GM18498 (cell line): ENCODE measurements around the gene CNNM4.

Experiments used
- ATAC-seq: cut with Tn5 transposase; IDR thresholded peaks from one replicate; pipeline ENCODE4 v1.9.1; 2021; ENCODE audit warnings: mild to moderate bottlenecking, moderate library complexity; ENCODE audit not compliant: unreplicated experiment

The CNNM4 gene

GRCh38 chr2:96760036-96760985 is at the start of gene CNNM4:
TSS of gene CNNM4 (plus strand) at chr2:96760902. CDS start at chr2:96761000, 98 bp downstream.
- ATAC-seq = peak; percentile 87

GRCh38 chr2:96710985-96711384 is 49.7 kb upstream of the CNNM4 start:
- no peak for ATAC-seq

DNA sequence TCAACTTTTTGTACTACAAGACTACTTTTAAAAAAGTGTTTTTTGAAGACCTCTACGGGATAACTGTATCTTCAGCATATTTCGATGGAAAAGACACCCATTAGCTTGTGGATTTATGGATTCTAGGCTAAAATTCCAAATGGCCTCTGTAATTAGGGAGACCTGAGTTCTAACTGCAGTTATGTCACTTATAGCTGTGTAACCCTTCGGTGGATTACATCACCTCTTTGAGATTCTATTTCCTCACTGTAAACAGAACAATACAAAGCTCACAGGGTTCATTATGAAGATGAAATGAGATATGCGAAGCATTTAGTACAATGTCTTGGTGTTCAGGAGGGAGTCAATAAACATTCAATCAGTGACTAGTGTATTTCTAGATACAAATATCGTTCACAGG is 45.0 kb upstream of the CNNM4 start:
- no peak for ATAC-seq

DNA sequence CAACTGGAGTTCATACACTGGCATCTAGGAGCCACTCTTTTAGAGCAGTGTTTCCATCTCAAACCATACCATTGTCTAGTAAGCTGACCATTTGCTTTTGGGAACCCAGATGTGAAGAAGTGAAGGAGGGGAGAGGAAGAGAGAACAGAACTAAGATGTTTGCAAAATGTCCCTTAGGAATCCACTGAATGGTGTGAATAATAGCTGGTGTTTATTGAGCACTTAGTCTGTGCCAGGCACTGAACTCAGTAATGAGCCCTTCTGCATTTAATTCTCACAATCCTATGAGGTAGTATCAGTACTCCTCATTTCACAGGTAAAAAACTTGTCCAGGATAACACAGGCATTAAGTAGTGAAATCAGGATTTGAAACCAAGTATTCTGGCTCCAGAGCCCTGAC is 44.3 kb upstream of the CNNM4 start:
- no peak for ATAC-seq

DNA sequence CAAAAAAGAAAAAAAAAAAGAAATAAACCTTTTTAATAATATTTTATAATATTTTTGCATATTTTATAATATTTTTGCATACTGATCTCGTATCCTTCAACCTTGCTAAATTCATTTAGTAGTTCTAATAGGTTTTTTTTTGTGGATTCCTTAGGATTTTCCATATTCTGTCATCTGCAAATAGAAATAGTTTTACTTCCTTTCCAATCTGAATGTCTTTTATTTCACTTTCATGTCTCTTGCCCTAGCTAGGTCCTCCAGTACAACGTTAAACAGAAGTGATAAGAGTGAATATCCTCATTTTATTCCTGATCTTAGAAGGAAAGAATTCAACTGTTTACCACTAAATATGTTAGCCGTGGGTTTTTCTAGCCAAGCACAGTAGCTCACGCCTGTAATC is 34.6 kb upstream of the CNNM4 start:
- ATAC-seq = no peak

- ATAC-seq = no peak
These were observed 33.3 kb upstream of the CNNM4 start for GRCh38 chr2:96727431-96727830.

DNA sequence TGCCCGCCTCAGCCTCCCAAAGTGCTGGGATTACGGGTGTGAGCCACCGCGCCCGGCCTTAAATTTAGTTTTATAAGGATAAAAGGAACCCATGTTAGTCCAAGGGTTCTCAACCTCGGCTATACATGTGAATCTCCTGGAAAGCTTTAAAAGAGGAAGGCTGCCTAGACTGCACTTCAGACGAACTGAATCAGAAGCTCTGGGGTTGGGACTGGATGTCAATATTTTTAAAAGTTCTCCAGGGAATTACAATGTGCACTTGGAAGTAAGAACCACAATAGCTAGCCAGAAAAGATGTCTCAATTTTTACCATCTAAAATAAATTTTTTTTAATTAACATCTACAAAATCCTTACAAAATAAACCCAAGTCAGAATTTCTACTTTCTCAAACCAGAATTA is 31.0 kb upstream of the CNNM4 start:
- ATAC-seq = no peak

- ATAC-seq = no peak
These were observed 30.5 kb upstream of the CNNM4 start for GRCh38 chr2:96730212-96730611.

GRCh38 chr2:96733931-96734330 is 26.8 kb upstream of the CNNM4 start:
- ATAC-seq = no peak

DNA sequence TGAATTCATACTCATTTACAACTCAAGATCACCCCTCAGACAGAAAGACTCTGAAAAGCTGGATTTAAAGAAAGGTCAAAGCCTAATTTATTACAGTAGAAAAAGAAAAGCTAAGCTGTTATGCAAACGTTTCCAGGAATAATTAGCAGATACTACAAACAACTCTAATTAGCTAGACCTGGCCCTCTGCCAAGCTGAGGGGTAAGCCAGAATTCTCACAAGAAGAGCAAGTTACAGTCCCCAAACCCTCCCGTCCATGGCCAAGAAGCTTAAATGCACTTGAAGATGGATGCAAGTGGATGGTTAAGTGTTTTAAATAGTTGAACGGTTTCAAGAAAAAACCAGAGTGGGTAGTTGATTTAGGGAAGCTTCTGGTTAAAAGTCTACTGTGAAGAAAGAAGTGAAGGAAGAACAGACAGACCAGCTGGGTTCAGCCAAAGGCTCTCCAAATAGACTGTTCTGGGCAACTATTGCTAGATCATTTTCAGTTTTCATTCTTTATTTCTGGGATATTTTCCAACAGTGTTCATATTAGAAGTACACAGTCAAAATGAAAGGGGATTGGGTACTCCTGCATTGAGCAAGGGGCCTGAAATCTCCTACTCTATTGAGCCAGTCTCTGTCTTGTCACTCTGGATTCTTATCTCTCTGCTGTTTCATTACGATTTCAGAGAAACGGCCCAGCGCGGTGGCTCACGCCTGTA is 25.7 kb upstream of the CNNM4 start:
- no peak for ATAC-seq

DNA sequence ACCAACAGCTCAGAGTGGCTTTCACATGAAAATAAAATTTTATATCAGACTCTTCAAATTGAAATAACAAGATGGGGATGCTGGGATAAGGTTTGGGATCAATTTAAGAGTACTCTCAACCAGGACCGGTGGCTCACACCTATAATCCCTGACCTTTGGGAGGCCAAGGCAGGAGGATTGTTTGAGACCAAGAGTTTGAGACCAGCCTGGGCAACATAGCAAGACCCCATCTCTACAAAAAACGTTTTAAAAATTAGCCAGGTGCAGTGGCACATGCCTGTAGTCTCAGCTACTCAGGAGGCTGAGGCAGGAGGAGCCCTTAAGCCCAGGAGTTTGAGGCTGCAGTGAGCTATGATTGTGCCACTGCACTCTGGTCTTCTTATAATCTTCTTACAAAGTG is 23.5 kb upstream of the CNNM4 start:
- no peak for ATAC-seq

DNA sequence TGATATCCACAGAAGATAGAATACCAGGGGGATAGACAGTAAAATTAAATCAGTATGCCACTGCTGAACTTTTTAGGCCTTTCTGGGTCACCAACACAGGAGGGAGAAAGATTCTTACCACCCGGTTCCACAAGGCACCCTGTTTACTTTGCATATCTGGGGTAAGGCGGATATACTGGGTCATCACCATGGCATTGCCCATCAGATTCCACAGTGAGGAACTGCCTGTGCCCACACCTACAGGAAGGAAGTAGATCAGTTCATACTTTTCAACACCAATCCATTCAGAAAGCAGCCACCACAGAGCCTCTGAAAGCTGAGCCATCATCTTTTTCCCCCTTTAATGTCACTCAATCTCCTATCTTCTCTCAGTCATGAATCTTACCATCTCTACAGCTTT is 22.9 kb upstream of the CNNM4 start:
- no peak for ATAC-seq

DNA sequence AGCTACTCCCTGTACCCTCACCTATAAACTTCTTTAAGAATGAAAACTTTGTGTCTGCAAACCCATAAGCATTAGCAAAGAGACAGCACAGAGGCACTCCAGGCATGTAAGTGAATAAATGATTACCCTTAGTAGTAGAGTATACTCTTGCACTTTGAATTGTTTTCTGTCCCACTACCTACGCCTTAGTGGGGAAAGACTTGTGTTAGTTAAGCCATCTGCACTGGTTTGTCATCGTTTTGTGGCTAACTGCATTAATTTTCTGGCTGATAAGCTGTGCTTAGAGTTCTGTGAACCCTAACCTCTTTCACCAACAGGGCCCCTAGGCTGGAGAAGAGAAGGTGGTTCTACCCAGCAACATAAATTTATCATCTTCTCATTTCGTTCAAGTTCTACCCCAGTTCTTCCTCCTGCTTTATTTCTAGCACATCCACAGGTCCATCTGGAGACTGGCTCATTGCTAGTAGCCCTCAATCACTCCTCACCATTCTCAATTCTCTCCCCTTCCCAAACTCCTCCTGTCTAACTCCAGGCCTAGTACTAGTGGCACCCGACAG is 21.5 kb upstream of the CNNM4 start:
- no peak for ATAC-seq

DNA sequence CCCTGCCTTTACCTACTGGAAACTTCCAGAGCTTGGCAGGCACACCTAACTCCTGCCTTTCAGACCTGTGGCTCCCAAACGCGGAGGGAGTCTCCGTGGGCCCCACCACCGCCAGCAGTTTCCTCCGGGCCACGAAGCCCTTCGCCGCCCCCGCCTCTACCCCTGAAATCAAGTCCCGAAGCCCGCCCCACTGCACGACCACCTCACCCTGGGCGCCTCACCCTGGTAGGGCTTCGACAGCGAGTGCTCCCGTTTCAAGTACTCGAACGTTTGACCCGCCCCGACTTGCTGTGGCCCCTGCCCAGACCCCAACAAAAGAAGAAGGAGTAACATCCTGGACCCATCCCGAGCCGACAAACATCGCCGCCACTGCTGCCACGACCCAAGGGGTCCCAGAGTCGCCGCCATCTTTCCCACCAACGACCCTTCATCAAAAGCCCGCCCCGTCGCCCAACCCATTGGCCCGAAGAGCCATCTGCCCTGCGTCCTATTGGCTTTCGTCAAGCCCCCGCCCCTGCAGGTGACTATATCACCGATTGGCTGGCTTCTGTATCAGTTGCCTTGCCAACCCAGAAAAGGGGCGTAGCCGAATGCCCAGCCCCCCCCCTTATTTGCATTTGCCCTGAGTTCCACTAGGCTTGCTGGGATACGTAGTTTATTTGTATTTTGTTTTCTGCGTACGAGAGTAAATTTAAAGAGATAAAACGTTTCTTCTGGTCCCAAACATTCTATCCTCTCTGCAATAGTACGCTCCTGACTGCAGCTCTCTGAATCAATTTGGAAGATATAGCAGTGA is 20.9 kb upstream of the CNNM4 start, which contains the start of gene LMAN2L:
Gene LMAN2L (minus strand): TSS at position 432 of the 796 bp plus-strand sequence. CDS start 24 bp downstream, at position 408.
- peak; percentile 100 for ATAC-seq

- ATAC-seq = no peak
These were observed 13.6 kb upstream of the CNNM4 start for GRCh38 chr2:96747061-96747617.

GRCh38 chr2:96751800-96752199 is 8.9 kb upstream of the CNNM4 start:
- no peak for ATAC-seq

- ATAC-seq = no peak
These were observed 6.9 kb upstream of the CNNM4 start for GRCh38 chr2:96753661-96754282.

DNA sequence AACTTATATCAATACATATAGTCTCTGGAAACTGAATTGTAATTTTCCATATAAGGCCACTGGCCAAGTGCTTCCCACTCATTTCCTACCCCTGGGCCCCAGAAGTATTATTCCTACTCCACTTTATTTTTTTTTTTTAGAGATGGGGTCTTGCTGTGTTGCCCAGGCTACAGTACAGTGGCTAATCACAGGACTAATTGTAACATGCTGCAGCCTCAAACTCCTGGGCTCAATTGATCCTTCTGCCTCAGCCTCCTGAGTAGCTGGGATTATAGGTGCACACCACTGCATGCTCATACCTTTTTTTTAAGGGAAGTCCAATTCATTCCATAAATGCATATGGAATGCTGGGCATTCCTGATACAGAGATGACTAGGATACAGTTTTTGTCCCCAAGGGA is 6.4 kb upstream of the CNNM4 start:
- no peak for ATAC-seq

DNA sequence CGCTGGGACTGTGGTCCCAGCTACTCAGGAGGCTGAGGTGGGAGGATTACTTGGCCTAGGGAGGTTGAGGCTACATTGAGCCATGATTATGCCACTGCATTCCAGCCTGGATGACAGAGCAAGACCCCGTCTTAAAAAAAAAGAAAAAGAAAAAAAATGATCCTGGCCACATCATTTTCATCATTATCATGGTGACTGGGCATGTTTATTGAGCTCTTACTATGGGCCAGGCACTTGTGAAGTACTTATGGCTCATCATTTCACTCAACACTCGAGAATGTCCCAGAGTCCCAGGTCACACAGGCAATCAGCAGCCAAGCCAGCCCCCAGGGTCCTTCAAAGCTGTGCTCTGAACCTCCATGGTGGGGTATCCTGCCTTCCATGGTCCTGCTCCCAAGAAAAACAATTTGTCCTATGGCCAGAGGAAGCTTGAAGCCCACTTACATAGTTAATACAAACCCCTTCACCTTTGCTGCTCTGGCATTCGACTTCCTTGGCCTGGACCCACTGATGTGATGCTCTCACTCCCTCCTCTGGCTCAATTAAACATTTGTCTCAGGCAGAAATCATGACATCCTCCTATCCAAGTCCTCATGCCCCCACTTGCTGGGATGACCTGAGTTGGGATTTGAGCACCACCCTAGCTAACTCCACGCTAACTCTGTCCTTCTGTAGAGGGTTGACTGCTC is 3.8 kb upstream of the CNNM4 start:
- no peak for ATAC-seq

- ATAC-seq = no peak
These were observed 3.2 kb upstream of the CNNM4 start for GRCh38 chr2:96757477-96757860.
